Tibial nerve (tissue), 3 donors: ENCODE measurements around the gene MEGF6.

Experiments used
- CTCF ChIP-seq, 5 experiments: fragments of 200-600 bp in 3 of 5; fragments of 450-650 bp in 2 of 5; sonication (generic) in 3 of 5; IDR thresholded peaks; one replicate each; pipeline ENCODE4 v1.5.1; 2016 to 2019; ENCODE audit warnings: antibody characterized with exemption in 5 of 5, mild to moderate bottlenecking in 3 of 5, moderate library complexity in 2 of 5
- POLR2A ChIP-seq, 2 donors: fragments of 450-650 bp; IDR thresholded peaks; one replicate each; pipeline ENCODE4 v1.6.1; 2017; ENCODE audit warnings: antibody characterized with exemption in 2 of 2, mild to moderate bottlenecking in 2 of 2, moderate library complexity in 2 of 2

GRCh38 chr1:3563125-3563524, 48.2 kb downstream of the MEGF6 start:
- TF ChIP-seq CTCF (IDR thresholded peaks at IDR 0.05) (no peak), POLR2A (IDR thresholded peaks at IDR 0.05) (no peak)
